PC-9 (cell line): ENCODE data around the gene RPP25L.

Source experiments
- EZH2 ChIP-seq: fragments of 200-600 bp; sonication (generic); IDR thresholded peaks from 2 replicates; pipeline ENCODE4 v1.8.0; 2017; ENCODE audit warnings: antibody characterized with exemption, low read depth
- TF ChIP-seq, protein P1 (sequence below): fragments of 200-600 bp; sonication (generic); conservative IDR thresholded peaks from 2 replicates; pipeline ENCODE4 v1.6.1; 2017; ENCODE audit warnings: mixed run types, antibody characterized with exemption, mild to moderate bottlenecking, moderate library complexity

GRCh38 chr9:34654323-34655051 is 42.6 kb upstream of the RPP25L start:
- TF ChIP-seq, protein P1, sequence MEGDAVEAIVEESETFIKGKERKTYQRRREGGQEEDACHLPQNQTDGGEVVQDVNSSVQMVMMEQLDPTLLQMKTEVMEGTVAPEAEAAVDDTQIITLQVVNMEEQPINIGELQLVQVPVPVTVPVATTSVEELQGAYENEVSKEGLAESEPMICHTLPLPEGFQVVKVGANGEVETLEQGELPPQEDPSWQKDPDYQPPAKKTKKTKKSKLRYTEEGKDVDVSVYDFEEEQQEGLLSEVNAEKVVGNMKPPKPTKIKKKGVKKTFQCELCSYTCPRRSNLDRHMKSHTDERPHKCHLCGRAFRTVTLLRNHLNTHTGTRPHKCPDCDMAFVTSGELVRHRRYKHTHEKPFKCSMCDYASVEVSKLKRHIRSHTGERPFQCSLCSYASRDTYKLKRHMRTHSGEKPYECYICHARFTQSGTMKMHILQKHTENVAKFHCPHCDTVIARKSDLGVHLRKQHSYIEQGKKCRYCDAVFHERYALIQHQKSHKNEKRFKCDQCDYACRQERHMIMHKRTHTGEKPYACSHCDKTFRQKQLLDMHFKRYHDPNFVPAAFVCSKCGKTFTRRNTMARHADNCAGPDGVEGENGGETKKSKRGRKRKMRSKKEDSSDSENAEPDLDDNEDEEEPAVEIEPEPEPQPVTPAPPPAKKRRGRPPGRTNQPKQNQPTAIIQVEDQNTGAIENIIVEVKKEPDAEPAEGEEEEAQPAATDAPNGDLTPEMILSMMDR: no peak
- no peak for TF ChIP-seq EZH2
